Esophagus squamous epithelium (tissue), 4 donors: Measurements from ENCODE around the gene HAUS7.

Experiments
- CTCF ChIP-seq, 6 experiments: fragments of 450-650 bp in 4 of 6; fragments of 200-600 bp in 2 of 6; sonication (generic) in 2 of 6; IDR thresholded peaks; one replicate each; pipeline ENCODE4 v1.5.1; 2016 to 2019; ENCODE audit warnings: antibody characterized with exemption in 6 of 6, mild to moderate bottlenecking in 4 of 6, moderate library complexity in 4 of 6
- POLR2A ChIP-seq, 4 donors: fragments of 450-650 bp; IDR thresholded peaks; one replicate each; pipeline ENCODE4 v1.6.1; 2017; ENCODE audit warnings: antibody characterized with exemption in 4 of 4, mild to moderate bottlenecking in 4 of 4, moderate library complexity in 3 of 4

DNA sequence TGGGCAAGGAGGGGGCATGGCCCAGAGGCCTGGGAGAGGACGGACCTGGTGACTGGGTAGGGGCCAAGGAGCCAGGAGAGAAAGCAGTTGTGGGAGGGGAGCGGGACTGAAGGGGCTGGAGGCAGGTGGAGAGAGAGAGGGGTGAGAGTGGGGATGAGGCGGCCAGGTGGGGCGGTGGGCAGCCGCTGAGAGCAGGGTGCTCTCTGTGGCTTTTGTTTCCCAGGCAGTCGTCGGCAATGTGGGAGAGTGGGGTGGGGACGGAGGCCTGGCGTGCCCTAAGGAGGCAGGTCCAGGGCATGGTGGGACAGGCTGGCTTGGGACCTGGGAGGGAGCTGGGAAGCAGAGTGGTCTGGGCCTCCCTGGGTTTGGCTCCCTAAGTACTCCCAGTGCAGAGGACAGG, 43.9 kb upstream of the HAUS7 start:
- TF ChIP-seq CTCF (IDR thresholded peaks at IDR 0.05) (no peak), POLR2A (IDR thresholded peaks at IDR 0.05) (no peak)
